SH-SY5Y (cell line): ENCODE data around the gene MYO1E.

Experiments used
- GATA2 ChIP-seq: IDR thresholded peaks from 2 replicates; pipeline ENCODE4 v1.6.1; 2011; ENCODE audit warnings: mild to moderate bottlenecking, low read depth, low read length
- GATA3 ChIP-seq: IDR thresholded peaks from 2 replicates; pipeline ENCODE4 v1.6.1; 2011; ENCODE audit warnings: low read depth, mild to moderate bottlenecking, low read length, moderate library complexity

The MYO1E gene

GRCh38 chr15:59115047-59115446, 257.6 kb downstream of the MYO1E start:
- TF ChIP-seq GATA2, result no peak
- TF ChIP-seq GATA3, result no peak

- TF ChIP-seq GATA3 (no peak), GATA2 (no peak)
Measured at GRCh38 chr15:59111251-59111650, 261.4 kb downstream of the MYO1E start.

GRCh38 chr15:59105854-59106253, 266.8 kb downstream of the MYO1E start:
- TF ChIP-seq GATA2 (no peak), GATA3 (no peak)

- TF ChIP-seq GATA2 (no peak), GATA3 (no peak)
Measured at GRCh38 chr15:59104912-59105732, 267.5 kb downstream of the MYO1E start, which contains the start of gene CCNB2. Gene CCNB2, plus strand, starts transcription at chr15:59105146. Its CDS starts 123 bp downstream, at chr15:59105269.

GRCh38 chr15:59104602-59104911, 268.1 kb downstream of the MYO1E start:
- no peak for TF ChIP-seq GATA3

GRCh38 chr15:59099162-59099685, 273.4 kb downstream of the MYO1E start:
- no peak for TF ChIP-seq GATA3
- TF ChIP-seq GATA2, result no peak

- no peak for TF ChIP-seq GATA3
- TF ChIP-seq GATA2, result no peak
Measured at GRCh38 chr15:59096429-59096828, 276.2 kb downstream of the MYO1E start.

- TF ChIP-seq GATA2 (no peak), GATA3 (no peak)
Measured at GRCh38 chr15:59094077-59094476, 278.6 kb downstream of the MYO1E start.

GRCh38 chr15:59087731-59088130, 284.9 kb downstream of the MYO1E start:
- TF ChIP-seq GATA2 (no peak), GATA3 (no peak)
